H9 (cell line): Measurements from ENCODE around the gene MSL3. TPM values are rescaled to one million over a fixed set of nuclear protein-coding genes. Genes with fewer than 3 reads are reported as not detected.

Experiments used
- DNase-seq: peaks from one replicate; pipeline ENCODE4 v3.0.0-alpha.2; 2017
- H2AFZ ChIP-seq: one replicate; pipeline ENCODE4 v1.6.1; 2013; ENCODE audit warnings: mild to moderate bottlenecking, low read length, control low read depth, moderate library complexity
- H2AK5ac ChIP-seq: 2 replicates; pipeline ENCODE4 v1.6.1; 2013; ENCODE audit warnings: low read length, control low read depth, mixed read lengths; ENCODE audit not compliant: insufficient read length
- H2BK120ac ChIP-seq: one replicate; pipeline ENCODE4 v1.6.1; 2013; ENCODE audit warnings: low read depth, mild to moderate bottlenecking, low read length, control low read depth, inconsistent platforms; ENCODE audit not compliant: poor library complexity, severe bottlenecking
- H2BK12ac ChIP-seq: 2 replicates; pipeline ENCODE4 v1.6.1; 2013; ENCODE audit warnings: low read length, control low read depth, mixed read lengths, low read depth; ENCODE audit not compliant: insufficient read length
- H2BK15ac ChIP-seq: 2 replicates; pipeline ENCODE4 v1.6.1; 2013; ENCODE audit warnings: low read depth, low read length, control low read depth
- H2BK20ac ChIP-seq: one replicate; pipeline ENCODE4 v1.6.1; 2013; ENCODE audit warnings: low read depth, mild to moderate bottlenecking, low read length, control low read depth, inconsistent platforms; ENCODE audit not compliant: poor library complexity, severe bottlenecking
- H2BK5ac ChIP-seq: 2 replicates; pipeline ENCODE4 v1.6.1; 2013; ENCODE audit warnings: low read length, control low read depth, mixed read lengths; ENCODE audit not compliant: insufficient read length
- H3K14ac ChIP-seq: 2 replicates; pipeline ENCODE4 v1.6.1; 2013; ENCODE audit warnings: low read length, control low read depth; ENCODE audit not compliant: insufficient read depth
- H3K18ac ChIP-seq: 2 replicates; pipeline ENCODE4 v1.6.1; 2013; ENCODE audit warnings: low read depth, mild to moderate bottlenecking, mixed read lengths, low read length, control low read depth; ENCODE audit not compliant: insufficient read length
- H3K23ac ChIP-seq: 2 replicates; pipeline ENCODE4 v1.6.1; 2013; ENCODE audit warnings: low read length, control low read depth, mixed read lengths, low read depth; ENCODE audit not compliant: insufficient read length
- H3K23me2 ChIP-seq: 2 replicates; pipeline ENCODE4 v1.6.1; 2013; ENCODE audit warnings: low read depth, mild to moderate bottlenecking, mixed read lengths, low read length, control low read depth; ENCODE audit not compliant: insufficient read length, poor library complexity, severe bottlenecking
- H3K27ac ChIP-seq: 2 replicates; pipeline ENCODE4 v1.5.1; 2013; ENCODE audit warnings: low read length, control low read depth, mixed read lengths, low read depth; ENCODE audit not compliant: insufficient read length
- H3K27me3 ChIP-seq: 2 replicates; pipeline ENCODE4 v1.6.1; 2013; ENCODE audit warnings: low read length, control low read depth, inconsistent platforms; ENCODE audit not compliant: insufficient read depth
- H3K4ac ChIP-seq: 2 replicates; pipeline ENCODE4 v1.6.1; 2013; ENCODE audit warnings: low read depth, mild to moderate bottlenecking, control low read depth, inconsistent platforms, low read length, moderate library complexity
- H3K4me1 ChIP-seq: 2 replicates; pipeline ENCODE4 v1.6.1; 2013; ENCODE audit warnings: low read length, control low read depth, inconsistent platforms; ENCODE audit not compliant: insufficient read depth
- H3K4me2 ChIP-seq: 2 replicates; pipeline ENCODE4 v1.6.1; 2013; ENCODE audit warnings: low read length, control low read depth, mixed read lengths; ENCODE audit not compliant: insufficient read length, insufficient read depth
- H3K56ac ChIP-seq: 2 replicates; pipeline ENCODE4 v1.6.1; 2013; ENCODE audit warnings: low read depth, mild to moderate bottlenecking, mixed read lengths, low read length, control low read depth; ENCODE audit not compliant: insufficient read length
- H3K79me1 ChIP-seq: 2 replicates; pipeline ENCODE4 v1.6.1; 2013; ENCODE audit warnings: low read depth, mild to moderate bottlenecking, moderate library complexity, low read length, control low read depth, inconsistent platforms; ENCODE audit not compliant: insufficient read depth, poor library complexity, severe bottlenecking
- H3K79me2 ChIP-seq: 2 replicates; pipeline ENCODE4 v1.6.1; 2013; ENCODE audit warnings: low read length, control low read depth, inconsistent platforms; ENCODE audit not compliant: insufficient read depth
- H3K9ac ChIP-seq: 2 replicates; pipeline ENCODE4 v1.6.1; 2013; ENCODE audit warnings: low read length, control low read depth, mixed read lengths; ENCODE audit not compliant: insufficient read length; ENCODE audit errors: extremely low read depth
- H3K9me3 ChIP-seq: one replicate; pipeline ENCODE4 v1.6.1; 2013; ENCODE audit warnings: low read depth, low read length, inconsistent platforms; ENCODE audit not compliant: control insufficient read depth
- H3T11ph ChIP-seq: one replicate; pipeline ENCODE4 v1.6.1; 2013; ENCODE audit warnings: mild to moderate bottlenecking, low read length, control low read depth, inconsistent platforms
- H4K20me1 ChIP-seq: one replicate; pipeline ENCODE4 v1.6.1; 2013; ENCODE audit not compliant: control insufficient read depth, insufficient read length, insufficient read depth
- H4K5ac ChIP-seq: 2 replicates; pipeline ENCODE4 v1.6.1; 2013; ENCODE audit warnings: low read depth, mild to moderate bottlenecking, mixed read lengths, low read length, control low read depth; ENCODE audit not compliant: insufficient read length
- H4K8ac ChIP-seq: replicated peaks from 2 replicates; pipeline ENCODE4 v1.6.1; 2013; ENCODE audit warnings: low read length, control low read depth, mixed read lengths, low read depth; ENCODE audit not compliant: insufficient read length
- H4K91ac ChIP-seq: 2 replicates; pipeline ENCODE4 v1.6.1; 2013; ENCODE audit warnings: low read depth, mild to moderate bottlenecking, moderate library complexity, mixed read lengths, low read length, control low read depth; ENCODE audit not compliant: insufficient read length
- H3K27ac Mint-ChIP-seq, 3 experiments: 2 replicates in 2 of 3; 3 replicates in 1 of 3; pipeline ENCODE4 v1.8.0; 2020 to 2021; ENCODE audit warnings: mixed read lengths in 3 of 3, mild to moderate bottlenecking in 1 of 3, moderate library complexity in 1 of 3
- H3K27me3 Mint-ChIP-seq: 2 replicates; pipeline ENCODE4 v1.8.0; 2021; ENCODE audit warnings: low read depth, mild to moderate bottlenecking, moderate library complexity, mixed read lengths
- H3K36me3 Mint-ChIP-seq, 3 experiments: 2 replicates in 2 of 3; 3 replicates in 1 of 3; pipeline ENCODE4 v1.8.0; 2020 to 2021; ENCODE audit warnings: low read depth in 3 of 3, mixed read lengths in 3 of 3; ENCODE audit not compliant: insufficient read depth in 1 of 3
- H3K4me1 Mint-ChIP-seq, 2 experiments: 2 replicates each; pipeline ENCODE4 v1.8.0; 2020; ENCODE audit warnings: mixed read lengths in 2 of 2
- H3K4me3 Mint-ChIP-seq, 2 experiments: 2 replicates in 1 of 2; 3 replicates in 1 of 2; pipeline ENCODE4 v1.8.0; 2020 to 2021; ENCODE audit warnings: mild to moderate bottlenecking in 2 of 2, mixed read lengths in 2 of 2, moderate library complexity in 1 of 2
- H3K9me3 Mint-ChIP-seq, 2 experiments: 2 replicates in 1 of 2; 3 replicates in 1 of 2; pipeline ENCODE4 v1.8.0; 2020; ENCODE audit warnings: mild to moderate bottlenecking in 2 of 2, mixed read lengths in 2 of 2, moderate library complexity in 1 of 2
- CTCF ChIP-seq: fragments of 200-600 bp; sonication (generic); conservative IDR thresholded peaks from 3 replicates; pipeline ENCODE4 v1.8.0; 2021; ENCODE audit warnings: antibody characterized with exemption, mild to moderate bottlenecking
- WGBS: extraction: QIAGEN DNeasy Blood & Tissue Kit; methylation state at CpG from one replicate; pipeline ENCODE4 v1.1.7; 2013; ENCODE audit warnings: missing lambda C conversion rate, low lambda C conversion rate, mixed read lengths; ENCODE audit not compliant: insufficient read length; ENCODE audit errors: extremely low coverage; 5-methylcytosine and 5-hydroxymethylcytosine counted together
- total RNA-seq: library from RNA; stranded (reverse); gene quantifications from 2 replicates; pipeline ENCODE4 v1.2.1, GENCODE V29; 2021

Gene MSL3
- total RNA-seq, 1 experiment from 2014 or later: 13.0 TPM

GRCh38 chrX:11758400-11759171, 549 bp downstream of the MSL3 start:
- no peak overlapping the region for H3K56ac ChIP-seq
- no peak overlapping the region for H2BK120ac ChIP-seq
- H4K91ac ChIP-seq: no peak overlapping the region
- Mint-ChIP-seq H3K4me1 (peaks cover 9 to 12% of the 10 kb centered on the region in 2 experiments), H3K9me3 (peaks cover 69 to 70% of the 10 kb centered on the region in 2 experiments), H3K27ac (peak overlapping the region in 1 of 3 experiments; percentile 79; a peak in 2 of 7 replicates), H3K36me3 (peaks cover 6 to 24% (median 22%) of the 10 kb centered on the region in 3 experiments), H3K4me3 (peak overlapping the region; percentile 84), H3K27me3 (peaks cover 34% of the 10 kb centered on the region)
- H3K9me3 ChIP-seq: no peaks in the 10 kb centered on the region
- peak overlapping the region; percentile 49 for H3K18ac ChIP-seq
- no peaks in the 10 kb centered on the region for H4K20me1 ChIP-seq
- H3K4me1 ChIP-seq: no peaks in the 10 kb centered on the region
- H3K23me2 ChIP-seq: peaks cover 8% of the 10 kb centered on the region
- H2BK5ac ChIP-seq: no peak overlapping the region
- H3T11ph ChIP-seq: no peak overlapping the region
- H3K23ac ChIP-seq: no peak overlapping the region
- no peak overlapping the region for H3K4ac ChIP-seq
- H3K4me2 ChIP-seq: peak overlapping the region; percentile 96
- no peaks in the 10 kb centered on the region for H3K79me2 ChIP-seq
- WGBS: no CpG with 5 or more reads among the region's 66 CpGs
- no peak overlapping the region for H2BK20ac ChIP-seq
- DNase-seq: peak; percentile 80
- peak overlapping the region; percentile 86 for H3K14ac ChIP-seq
- H4K5ac ChIP-seq: no peak overlapping the region
- H2BK15ac ChIP-seq: no peak overlapping the region
- H3K9ac ChIP-seq: peak overlapping the region; percentile 50
- H2AFZ ChIP-seq: no peak overlapping the region
- H2AK5ac ChIP-seq: no peak overlapping the region
- no peak overlapping the region for H3K27ac ChIP-seq
- no peaks in the 10 kb centered on the region for H3K79me1 ChIP-seq
- peak; percentile 76 for TF ChIP-seq CTCF
- H3K27me3 ChIP-seq: no peaks in the 10 kb centered on the region
- H4K8ac ChIP-seq: no peak overlapping the region
- no peak overlapping the region for H2BK12ac ChIP-seq
